ENCODE data around the gene CHI3L2.
"Not testable (repeated sequence)": the region's sequence is repeated elsewhere in the genome, so short reads cannot be mapped to it uniquely, and the experiment has no call there.

Gene CHI3L2

GRCh38 chr1:111202707-111203623 lies 24.5 kb upstream of the CHI3L2 start:
- peak; percentile 35 for DNase-seq

GRCh38 chr1:111203681-111204200 lies 23.8 kb upstream of the CHI3L2 start:
- DNase-seq: peak; percentile 82

- DNase-seq: peak; percentile 81
These were observed 23.1 kb upstream of the CHI3L2 start for GRCh38 chr1:111204201-111204982.

GRCh38 chr1:111204983-111205713 lies 22.4 kb upstream of the CHI3L2 start:
- DNase-seq: no peak

DNA sequence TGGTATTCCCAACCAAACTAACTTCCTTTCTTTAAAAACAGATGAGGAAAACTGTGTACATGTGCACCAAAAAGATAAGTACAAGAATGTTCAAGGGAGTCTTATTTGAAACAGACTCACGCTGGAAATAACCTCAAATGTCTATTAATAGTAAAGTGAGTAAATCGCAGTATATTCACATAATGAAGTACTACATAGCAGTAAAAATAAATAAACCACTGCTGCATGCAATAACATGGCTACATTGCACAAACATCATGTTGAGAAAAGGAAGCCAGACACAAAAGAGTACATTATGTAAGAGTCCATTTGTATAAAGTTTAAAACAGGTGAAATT lies 21.8 kb upstream of the CHI3L2 start:
- DNase-seq: no peak

GRCh38 chr1:111208921-111209320 lies 18.6 kb upstream of the CHI3L2 start:
- no peak for DNase-seq

DNA sequence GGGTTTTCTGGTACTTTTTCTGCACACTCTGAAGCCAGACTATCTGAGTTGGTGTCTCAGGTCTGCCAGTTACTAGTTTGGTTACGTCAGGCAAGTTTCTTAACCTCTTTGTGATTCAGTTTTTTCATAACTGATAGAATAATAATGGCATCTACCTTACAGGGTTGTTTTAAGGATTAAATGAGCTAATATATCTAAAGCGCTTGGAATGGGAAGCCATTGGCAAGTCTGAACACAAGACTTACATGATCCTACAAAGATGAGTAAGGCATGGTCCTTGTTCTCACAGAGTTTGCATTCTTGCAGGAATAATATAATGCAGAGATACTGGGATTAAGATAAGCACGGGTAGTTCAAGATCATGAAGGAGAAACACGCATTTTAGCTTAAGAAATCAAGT lies 17.9 kb upstream of the CHI3L2 start:
- DNase-seq: no peak

GRCh38 chr1:111211921-111212320 lies 15.6 kb upstream of the CHI3L2 start:
- no peak for DNase-seq

DNA sequence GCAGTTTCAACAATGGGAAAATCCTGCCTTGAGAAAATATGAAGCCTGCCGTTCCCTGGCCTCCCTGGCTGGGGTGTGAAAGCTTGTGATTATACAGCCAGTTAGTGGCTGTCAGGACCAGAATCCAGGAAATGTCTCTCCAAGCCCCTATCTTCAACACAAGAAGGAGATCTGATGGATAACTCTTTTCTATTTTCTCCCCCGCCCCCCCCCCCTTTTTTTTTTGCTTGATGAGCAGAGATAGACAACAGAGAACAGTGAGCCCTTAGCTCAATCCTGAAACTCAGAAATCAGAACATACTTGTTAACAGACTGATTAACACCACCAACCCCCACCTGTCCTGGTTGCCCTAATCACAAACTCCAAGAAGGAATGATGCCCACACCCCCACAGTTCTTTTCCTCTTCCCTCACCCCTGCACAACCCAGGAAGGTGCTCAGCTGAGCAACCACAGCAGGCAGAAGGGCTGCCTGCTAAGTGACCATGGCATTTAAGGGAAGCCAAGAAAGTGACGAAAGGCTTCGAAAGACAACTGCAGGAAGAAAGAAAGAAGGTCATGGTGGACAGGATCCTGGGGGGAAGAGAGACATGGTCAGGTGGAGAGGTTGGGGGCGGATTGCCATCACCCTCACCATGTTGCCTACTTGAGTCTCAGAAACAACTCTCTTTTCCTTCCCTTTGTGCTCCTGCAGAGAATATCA lies 14.7 kb upstream of the CHI3L2 start:
- no peak for DNase-seq

- DNase-seq: no peak
These were observed 14.1 kb upstream of the CHI3L2 start for GRCh38 chr1:111213412-111213811.

DNA sequence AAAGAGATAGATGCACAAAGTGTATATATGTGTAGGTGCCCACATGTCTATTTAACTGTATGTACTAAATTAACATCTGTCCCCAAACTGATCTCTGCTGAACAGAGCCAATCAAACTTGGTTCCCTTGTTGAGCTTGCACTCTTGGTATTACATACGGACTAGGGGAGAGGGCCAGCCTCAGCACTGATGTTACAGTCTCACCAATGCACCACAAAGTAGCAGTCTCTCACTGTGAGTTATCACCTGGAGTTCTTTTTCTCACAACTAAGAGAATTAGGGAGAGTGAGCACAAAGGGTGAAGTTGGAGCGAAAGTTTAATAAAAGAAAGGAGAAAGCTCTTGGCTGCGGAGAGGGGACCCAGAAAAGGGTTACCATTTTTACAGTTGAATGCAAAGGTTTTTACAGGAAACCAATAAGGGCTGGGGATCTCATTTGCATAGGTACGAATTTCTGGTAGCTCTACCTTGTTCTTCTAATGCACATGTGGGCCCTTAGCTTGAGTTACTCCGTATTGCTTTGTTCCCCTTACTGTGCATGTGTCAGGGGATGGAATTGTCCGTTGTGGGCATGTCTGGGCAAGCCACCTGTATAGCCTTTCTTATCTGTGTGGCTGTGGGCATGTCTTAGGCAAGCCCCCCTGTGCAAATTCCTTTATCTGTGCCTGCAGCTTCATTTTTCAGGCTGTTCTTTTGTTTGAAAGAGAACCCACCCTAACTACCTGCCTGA lies 13.3 kb upstream of the CHI3L2 start:
- DNase-seq: peak; percentile 51

DNA sequence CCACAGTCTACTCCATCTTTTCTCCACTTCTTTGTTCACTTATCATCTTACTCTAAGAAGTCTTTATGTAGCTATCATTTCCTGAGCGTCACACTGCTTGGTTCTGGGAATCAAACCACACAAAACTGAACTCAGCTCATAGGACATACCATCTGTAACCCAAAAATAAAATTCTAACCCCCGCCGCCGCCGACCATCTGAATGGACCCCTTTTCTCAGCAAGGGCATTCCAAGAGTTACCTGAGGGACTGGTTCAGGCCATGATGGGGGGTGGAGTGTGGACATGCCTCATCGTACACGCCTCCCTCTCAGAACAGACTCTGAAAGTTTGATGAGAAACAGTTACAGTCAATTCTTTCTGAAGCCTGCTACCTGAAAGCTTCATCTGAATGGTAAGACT lies 12.6 kb upstream of the CHI3L2 start:
- DNase-seq: peak; percentile 78

DNA sequence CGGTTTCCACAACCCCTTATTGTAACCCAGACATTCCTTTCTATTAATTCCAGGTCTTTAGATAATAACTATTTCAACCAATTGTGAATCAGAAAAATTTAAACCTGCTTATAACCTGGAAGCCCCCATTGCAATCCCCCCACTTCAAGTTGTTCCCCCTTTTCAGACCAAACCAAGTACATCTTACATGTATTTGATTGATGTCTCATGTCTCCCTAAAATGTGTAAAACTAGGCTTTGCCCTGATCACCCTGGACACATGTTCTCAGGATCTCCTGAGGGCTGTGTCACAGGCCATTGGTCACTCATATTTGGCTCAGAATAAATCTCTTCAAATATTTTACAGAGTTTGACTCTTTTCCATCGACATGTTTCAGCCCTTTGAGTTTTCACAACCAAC lies 12.2 kb upstream of the CHI3L2 start:
- not testable (repeated sequence) for DNase-seq

GRCh38 chr1:111216751-111217150 lies 10.8 kb upstream of the CHI3L2 start:
- no peak for DNase-seq

DNA sequence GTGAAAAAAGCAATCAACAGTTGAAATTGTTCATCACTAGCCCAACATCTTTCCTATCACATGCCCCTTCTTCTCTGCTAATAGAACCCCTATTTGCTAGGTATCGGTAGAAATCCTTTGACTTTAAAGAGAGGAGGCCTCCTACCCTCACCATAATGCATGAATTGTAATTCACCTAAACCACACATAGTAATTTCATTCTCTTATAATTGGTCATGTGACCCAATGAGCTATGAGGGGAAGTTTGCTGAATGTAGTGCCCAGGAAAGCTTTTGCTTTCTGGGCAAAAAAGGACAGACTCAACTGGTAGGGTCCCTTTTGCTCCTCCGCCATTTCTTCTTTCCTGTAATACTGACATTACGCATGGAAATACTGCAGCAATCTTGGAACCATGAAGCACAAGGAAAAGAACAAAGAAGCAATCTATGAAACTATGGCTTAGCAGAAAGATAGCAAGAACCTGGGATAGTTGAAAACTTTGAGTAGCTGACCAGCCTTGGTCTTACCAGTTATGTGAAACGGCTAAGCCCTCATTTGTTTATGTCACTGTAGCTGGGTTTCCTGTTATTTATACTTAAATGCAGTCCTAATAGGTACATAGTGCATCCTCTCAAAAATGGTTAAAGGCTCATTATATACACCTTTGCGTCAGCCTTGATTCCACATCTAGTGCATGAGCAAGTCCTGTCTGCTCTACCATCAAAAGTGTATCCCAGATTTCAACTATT lies 10.2 kb upstream of the CHI3L2 start:
- DNase-seq: no peak

DNA sequence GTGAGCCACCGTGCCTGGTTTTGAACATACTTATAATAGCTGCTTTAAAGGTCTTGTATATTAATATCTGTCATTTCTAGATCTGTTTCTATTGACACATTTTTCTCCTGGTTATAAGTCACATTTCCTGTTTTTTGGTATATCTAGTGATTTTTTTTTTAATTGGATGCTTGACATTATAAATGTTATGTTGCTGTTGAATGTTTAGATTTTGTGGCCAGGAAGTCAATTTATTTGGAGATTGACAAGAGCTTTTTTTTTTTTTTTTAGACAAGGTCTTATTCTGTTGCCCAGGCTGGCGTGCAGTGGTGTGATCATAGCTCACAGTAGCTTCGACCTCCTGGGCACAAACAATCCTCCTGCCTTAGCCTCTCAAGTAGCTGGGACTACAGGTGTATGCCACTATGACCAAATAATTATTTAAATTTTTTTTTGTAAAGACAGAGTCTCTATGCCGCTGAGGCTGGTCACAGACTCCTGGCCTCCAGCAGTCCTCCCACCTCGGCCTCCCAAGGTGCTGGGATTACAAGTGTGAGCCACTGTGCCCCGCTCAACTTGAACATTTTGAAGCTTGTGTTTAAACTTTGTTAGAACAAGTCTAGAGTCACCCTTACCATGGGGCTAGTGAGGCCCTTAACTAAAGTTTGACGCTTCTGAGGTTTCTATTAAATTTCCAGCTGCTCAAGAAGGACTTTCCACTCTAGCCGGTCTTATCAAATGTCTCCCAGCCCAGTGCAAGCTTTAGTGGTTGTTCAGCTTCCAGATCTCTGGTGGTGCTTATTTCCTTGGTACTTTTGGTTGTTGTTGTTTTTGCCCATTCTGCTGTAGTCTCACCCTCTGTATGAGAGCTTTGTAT lies 8.6 kb upstream of the CHI3L2 start:
- no peak for DNase-seq

- DNase-seq: peak; percentile 26
These were observed 7.8 kb upstream of the CHI3L2 start for GRCh38 chr1:111219557-111220286.

DNA sequence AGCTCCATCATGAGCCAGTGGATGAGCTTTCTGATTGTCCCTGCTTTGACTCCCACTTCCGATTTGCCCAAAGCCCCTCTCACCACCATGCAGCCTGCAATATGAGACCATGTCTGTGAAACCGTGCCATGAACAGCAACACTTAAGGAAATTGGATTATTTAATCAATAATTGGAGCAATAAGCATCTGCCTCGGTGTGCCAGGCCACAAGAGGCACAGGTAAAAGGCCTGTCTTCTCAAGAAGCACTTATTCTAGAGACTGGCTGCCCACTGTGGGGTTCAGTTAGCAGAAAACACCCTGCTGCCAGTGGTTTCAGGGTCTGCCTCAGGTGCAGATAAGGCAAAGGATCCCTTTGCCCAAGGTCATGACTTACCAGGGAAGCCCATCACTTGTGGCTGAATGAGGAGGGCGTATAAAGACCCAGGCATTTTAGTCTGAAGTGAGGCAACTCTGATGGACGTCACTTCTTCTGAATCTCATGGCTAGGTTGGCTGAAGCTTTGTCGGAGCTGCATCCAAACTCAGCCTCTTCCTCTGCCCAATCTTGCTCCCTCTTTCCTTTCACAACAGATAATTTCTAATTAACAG lies 7.1 kb upstream of the CHI3L2 start:
- DNase-seq: no peak

DNA sequence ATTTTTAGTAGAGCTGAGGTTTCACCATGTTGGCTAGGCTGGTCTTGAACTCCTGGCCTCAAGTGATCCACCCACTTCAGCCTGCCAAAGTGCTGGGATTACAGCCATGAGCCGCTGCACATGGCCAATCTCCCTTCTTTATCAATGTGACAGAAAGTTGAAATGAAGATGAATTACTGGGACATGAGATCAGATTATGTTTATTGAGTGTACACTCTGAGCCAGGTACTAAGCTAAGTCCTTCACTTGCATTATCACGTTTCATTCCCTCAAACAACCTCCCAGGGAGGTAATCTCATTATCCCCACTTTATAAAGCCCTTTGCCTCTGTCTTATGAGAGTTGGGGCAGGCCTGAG lies 6.3 kb upstream of the CHI3L2 start:
- DNase-seq: no peak

Data from activated T-cell treated with anti-CD3 and anti-CD28 coated beads, Interleukin-2, amount 50 U/mL, for 1 hour (primary cell).